Sigmoid colon (tissue), 7 donors: ENCODE data around the gene ZNF284. TPM values are rescaled to one million over a fixed set of nuclear protein-coding genes. Genes with fewer than 3 reads are reported as not detected.

Experiments
- DNase-seq: peaks from one replicate; pipeline ENCODE4 v3.0.0-alpha.2; 2019
- H3K27ac ChIP-seq, 4 donors: fragments of 200-600 bp; sonication (generic); one replicate each; pipeline ENCODE4 v1.5.1; 2016 to 2019; ENCODE audit warnings: mild to moderate bottlenecking in 1 of 4
- H3K27me3 ChIP-seq, 3 donors: fragments of 200-600 bp; sonication (generic); one replicate each; pipeline ENCODE4 v1.5.1; 2019; ENCODE audit warnings: mild to moderate bottlenecking in 1 of 3
- H3K36me3 ChIP-seq, 4 donors: fragments of 200-600 bp; sonication (generic); one replicate each; pipeline ENCODE4 v1.5.1; 2016 to 2019
- H3K4me1 ChIP-seq, 4 donors: fragments of 200-600 bp; sonication (generic); one replicate each; pipeline ENCODE4 v1.5.1; 2017 to 2019
- H3K4me3 ChIP-seq, 4 donors: fragments of 200-600 bp; sonication (generic); one replicate each; pipeline ENCODE4 v1.5.1; 2017 to 2019; ENCODE audit warnings: mild to moderate bottlenecking in 2 of 4, moderate library complexity in 1 of 4
- H3K9me3 ChIP-seq, 4 donors: fragments of 200-600 bp in 3 of 4; sonication (generic) in 3 of 4; one replicate each; pipeline versions ENCODE4 v1.5.1 to v1.6.1; 2013 to 2019
- CTCF ChIP-seq, 4 experiments: fragments of 450-650 bp in 3 of 4; fragments of 200-600 bp in 1 of 4; IDR thresholded peaks; one replicate each; pipeline ENCODE4 v1.5.1; 2016 to 2019; ENCODE audit warnings: antibody characterized with exemption in 4 of 4, mild to moderate bottlenecking in 3 of 4, moderate library complexity in 2 of 4
- EP300 ChIP-seq, 4 donors: sonication (generic); formaldehyde crosslinking; IDR thresholded peaks; one replicate each; pipeline ENCODE4 v1.6.1; 2017; ENCODE audit warnings: antibody characterized with exemption in 4 of 4
- POLR2A ChIP-seq, 2 donors: fragments of 450-650 bp; IDR thresholded peaks; one replicate each; pipeline ENCODE4 v1.6.1; 2016; ENCODE audit warnings: antibody characterized with exemption in 2 of 2, mild to moderate bottlenecking in 2 of 2, moderate library complexity in 2 of 2
- POLR2AphosphoS5 ChIP-seq, 4 donors: sonication (generic); formaldehyde crosslinking; IDR thresholded peaks; one replicate each; pipeline ENCODE4 v1.6.1; 2017; ENCODE audit warnings: antibody characterized with exemption in 4 of 4
- WGBS, 2 donors: extraction: QIAGEN DNeasy Blood & Tissue Kit; methylation state at CpG; one replicate each; pipeline ENCODE4 v1.1.7; 2013; 5-methylcytosine and 5-hydroxymethylcytosine counted together
- intact Hi-C: fragments of 100-400 bp; cut with DNase I; formaldehyde crosslinking; loops from one replicate; pipeline ENCODE4 v1.15.1; 2023
- polyA plus RNA-seq, 3 donors: library from polyadenylated mRNA; stranded (reverse); fragments of 200-250 nt; gene quantifications; one replicate each; pipeline ENCODE4 v1.2.3, GENCODE V29; 2013
- total RNA-seq, 4 donors: library from RNA; depleted of rRNA; stranded (reverse); fragments of >200 nt; gene quantifications; one replicate each; pipeline ENCODE4 v1.1.0, GENCODE V29; 2016
- donor health status: healthy with polysubstance abuse.
- donor health status: Bipolar disorder and iron deficiency.
- donor health status: healthy.

The ZNF284 gene
- total and polyA plus RNA-seq, 7 donors = 0.46 to 3.6 (median 1.8) TPM

- Histone ChIP-seq H3K4me3 (no peak overlapping the region), H3K36me3 (peaks cover 10 to 32% (median 28%) of the 10 kb centered on the region in 4 donors), H3K4me1 (peaks cover 0 to 14% (median 10%) of the 10 kb centered on the region in 4 donors), H3K9me3 (peaks cover 21 to 32% (median 24%) of the 10 kb centered on the region in 4 donors), H3K27ac (no peak overlapping the region), H3K27me3 (no peaks in the 10 kb centered on the region)
- TF ChIP-seq EP300 (IDR thresholded peaks at IDR 0.05) (no peak), POLR2AphosphoS5 (IDR thresholded peaks at IDR 0.05) (no peak), CTCF (IDR thresholded peaks at IDR 0.05) (no peak), POLR2A (IDR thresholded peaks at IDR 0.05) (no peak)
- intact Hi-C loops = no loop called here
- DNase-seq = no peak
- WGBS, 2 donors = 96 to 100% methylated on average over 1 of the region's 1 CpG
These were observed 2.5 kb upstream of the ZNF284 start for GRCh38 chr19:44069415-44069814.

- Histone ChIP-seq H3K9me3 (peaks cover 0 to 10% (median 1%) of the 10 kb centered on the region in 4 donors), H3K27ac (peak overlapping the region in 3 of 4 donors; percentile 64 to 68 (median 67)), H3K36me3 (peaks cover 0 to 7% (median 2%) of the 10 kb centered on the region in 4 donors), H3K4me3 (peak overlapping the region; percentile 47 to 68 (median 62)), H3K27me3 (no peaks in the 10 kb centered on the region), H3K4me1 (peaks cover 0 to 14% (median 10%) of the 10 kb centered on the region in 4 donors)
- intact Hi-C loops = loop anchor here (2.0 kb wide), 1 partner anchor 22 kb away; the partner anchor contains the start of gene ZNF224
- TF ChIP-seq POLR2A (IDR thresholded peaks at IDR 0.05) = no peak
- DNase-seq = no peak
- 19 to 24% methylated on average over 18 of the region's 18 CpGs for WGBS, 2 donors
These were observed 813 bp downstream of the ZNF284 start for GRCh38 chr19:44072543-44073401.

GRCh38 chr19:44076325-44076724, 4.4 kb downstream of the ZNF284 start:
- Histone ChIP-seq H3K9me3 (no peaks in the 10 kb centered on the region), H3K4me1 (peaks cover 0 to 13% (median 10%) of the 10 kb centered on the region in 4 donors), H3K27me3 (no peaks in the 10 kb centered on the region), H3K27ac (no peak overlapping the region), H3K36me3 (peaks cover 0 to 39% (median 10%) of the 10 kb centered on the region in 4 donors), H3K4me3 (no peak overlapping the region)
- TF ChIP-seq POLR2AphosphoS5 (IDR thresholded peaks at IDR 0.05) = no peak
- no peak for TF ChIP-seq CTCF (IDR thresholded peaks at IDR 0.05)
- no peak for TF ChIP-seq EP300 (IDR thresholded peaks at IDR 0.05)
- no peak for TF ChIP-seq POLR2A (IDR thresholded peaks at IDR 0.05)
- no peak for DNase-seq
- intact Hi-C loops = no loop called here
- WGBS, 2 donors = 87 to 90% methylated on average over 2 of the region's 2 CpGs

GRCh38 chr19:44092108-44092507, 20.1 kb downstream of the ZNF284 start:
- Histone ChIP-seq H3K4me3 (no peak overlapping the region), H3K9me3 (no peaks in the 10 kb centered on the region), H3K36me3 (peaks cover 0 to 13% (median under 1%) of the 10 kb centered on the region in 4 donors), H3K27me3 (no peaks in the 10 kb centered on the region), H3K4me1 (peaks cover 0 to 13% (median 10%) of the 10 kb centered on the region in 4 donors), H3K27ac (no peak overlapping the region)
- no peak for DNase-seq
- TF ChIP-seq EP300 (IDR thresholded peaks at IDR 0.05) (no peak), POLR2A (IDR thresholded peaks at IDR 0.05) (no peak), POLR2AphosphoS5 (IDR thresholded peaks at IDR 0.05) (no peak), CTCF (IDR thresholded peaks at IDR 0.05) (no peak)
- 62 to 75% methylated on average over 4 of the region's 4 CpGs for WGBS, 2 donors
- intact Hi-C loops = loop anchor here (10.0 kb wide), 1 partner anchor 123 kb away; the partner anchor contains the start of gene ZNF227
